Mucosa of descending colon (tissue), 3 donors: ENCODE results near the gene RPL41. TPM values are rescaled to one million over a fixed set of nuclear protein-coding genes. Genes with fewer than 3 reads are reported as not detected.

Experiments used
- ATAC-seq: fragments of 200-7000 bp; cut with Tn5 transposase; one replicate; pipeline ENCODE4 v1.9.1; 2020; ENCODE audit warnings: mild to moderate bottlenecking, moderate library complexity
- DNase-seq, 3 donors: peaks; one replicate each; pipeline ENCODE4 v3.0.0-alpha.2; 2020
- H3K36me3 ChIP-seq: fragments of 200-600 bp; one replicate; pipeline ENCODE4 v1.8.0; 2021; ENCODE audit warnings: low read depth, mild to moderate bottlenecking
- H3K4me1 ChIP-seq: fragments of 200-600 bp; one replicate; pipeline ENCODE4 v1.8.0; 2021; ENCODE audit warnings: low read depth, mild to moderate bottlenecking
- H3K4me3 ChIP-seq: fragments of 200-600 bp; one replicate; pipeline ENCODE4 v1.8.0; 2021; ENCODE audit warnings: mild to moderate bottlenecking
- H3K9me3 ChIP-seq: fragments of 200-600 bp; one replicate; pipeline ENCODE4 v1.8.0; 2021; ENCODE audit warnings: mild to moderate bottlenecking
- intact Hi-C, 2 donors: fragments of 100-400 bp; cut with DNase I in 1 of 2; cut with micrococcal nuclease in 1 of 2; formaldehyde crosslinking; loops; one replicate each; pipeline versions ENCODE4 v1.11.0 to v1.11.1; 2022; cut with DNase I, micrococcal nuclease
- total RNA-seq, 3 donors: library from RNA; stranded (reverse); fragmentation: NEBNext Ultra II Directional in 2 of 3; extraction: Animal tissue kit (Norgen Biotek cat#: 25700) in 2 of 3; gene quantifications; one replicate each; pipeline versions ENCODE4 v1.2.1 to v1.2.4, GENCODE V29; 2021 to 2023
- TF ChIP-seq, protein P1 (sequence below): fragments of 200-600 bp; IDR thresholded peaks from one replicate; pipeline ENCODE4 v1.8.0; 2022; ENCODE audit warnings: antibody characterized with exemption, mild to moderate bottlenecking
- donor health status: DM: no; HTN: no; CAD: no; lungs with moderate emphysema.
- donor health status: DM: no; HTN: no; CAD: no.
- donor health status: DM: no; HTN: yes; CAD: no.

The RPL41 gene
- total RNA-seq, 3 donors from 2014 or later, result 2,763 to 3,198 (median 3,152) TPM

DNA sequence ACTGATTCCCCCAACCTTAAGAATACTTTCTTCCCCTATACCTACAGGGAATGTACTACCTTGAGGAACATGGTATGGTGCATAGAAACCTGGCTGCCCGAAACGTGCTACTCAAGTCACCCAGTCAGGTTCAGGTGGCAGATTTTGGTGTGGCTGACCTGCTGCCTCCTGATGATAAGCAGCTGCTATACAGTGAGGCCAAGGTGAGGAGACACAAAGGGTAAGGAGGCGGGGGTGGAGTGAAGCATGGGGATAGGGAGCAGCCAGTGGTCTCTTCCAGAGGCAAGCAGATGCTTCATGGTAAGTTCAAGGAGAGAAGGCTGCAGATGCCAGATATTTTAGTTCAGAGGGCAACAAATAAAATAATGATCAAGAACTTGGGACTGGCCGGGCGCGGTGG, 18.7 kb upstream of the RPL41 start:
- TF ChIP-seq, protein P1, sequence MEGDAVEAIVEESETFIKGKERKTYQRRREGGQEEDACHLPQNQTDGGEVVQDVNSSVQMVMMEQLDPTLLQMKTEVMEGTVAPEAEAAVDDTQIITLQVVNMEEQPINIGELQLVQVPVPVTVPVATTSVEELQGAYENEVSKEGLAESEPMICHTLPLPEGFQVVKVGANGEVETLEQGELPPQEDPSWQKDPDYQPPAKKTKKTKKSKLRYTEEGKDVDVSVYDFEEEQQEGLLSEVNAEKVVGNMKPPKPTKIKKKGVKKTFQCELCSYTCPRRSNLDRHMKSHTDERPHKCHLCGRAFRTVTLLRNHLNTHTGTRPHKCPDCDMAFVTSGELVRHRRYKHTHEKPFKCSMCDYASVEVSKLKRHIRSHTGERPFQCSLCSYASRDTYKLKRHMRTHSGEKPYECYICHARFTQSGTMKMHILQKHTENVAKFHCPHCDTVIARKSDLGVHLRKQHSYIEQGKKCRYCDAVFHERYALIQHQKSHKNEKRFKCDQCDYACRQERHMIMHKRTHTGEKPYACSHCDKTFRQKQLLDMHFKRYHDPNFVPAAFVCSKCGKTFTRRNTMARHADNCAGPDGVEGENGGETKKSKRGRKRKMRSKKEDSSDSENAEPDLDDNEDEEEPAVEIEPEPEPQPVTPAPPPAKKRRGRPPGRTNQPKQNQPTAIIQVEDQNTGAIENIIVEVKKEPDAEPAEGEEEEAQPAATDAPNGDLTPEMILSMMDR, result no peak
- intact Hi-C loops, result no loop called here
- ATAC-seq (no peak), DNase-seq (no peak)
- H3K4me3 ChIP-seq, result no peak overlapping the region
- H3K9me3 ChIP-seq, result no peaks in the 10 kb centered on the region
- H3K36me3 ChIP-seq, result peaks cover 14% of the 10 kb centered on the region
- H3K4me1 ChIP-seq, result peaks cover 3% of the 10 kb centered on the region

DNA sequence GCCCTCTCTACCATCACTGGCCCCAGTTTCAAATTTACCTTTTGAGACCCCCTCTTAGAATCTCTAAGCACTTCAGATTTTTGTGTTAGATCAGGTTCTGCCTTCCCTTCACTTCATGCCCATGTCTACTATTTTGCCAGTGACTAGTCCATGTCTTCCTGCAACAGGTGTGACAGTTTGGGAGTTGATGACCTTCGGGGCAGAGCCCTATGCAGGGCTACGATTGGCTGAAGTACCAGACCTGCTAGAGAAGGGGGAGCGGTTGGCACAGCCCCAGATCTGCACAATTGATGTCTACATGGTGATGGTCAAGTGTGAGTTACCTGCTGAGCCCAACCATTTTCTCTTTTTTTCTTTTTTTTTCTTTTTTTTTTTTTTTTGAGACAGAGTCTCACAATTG, 17.8 kb upstream of the RPL41 start:
- TF ChIP-seq, protein P1, result no peak
- Histone ChIP-seq H3K4me3 (no peak overlapping the region), H3K36me3 (peaks cover 9% of the 10 kb centered on the region)

DNA sequence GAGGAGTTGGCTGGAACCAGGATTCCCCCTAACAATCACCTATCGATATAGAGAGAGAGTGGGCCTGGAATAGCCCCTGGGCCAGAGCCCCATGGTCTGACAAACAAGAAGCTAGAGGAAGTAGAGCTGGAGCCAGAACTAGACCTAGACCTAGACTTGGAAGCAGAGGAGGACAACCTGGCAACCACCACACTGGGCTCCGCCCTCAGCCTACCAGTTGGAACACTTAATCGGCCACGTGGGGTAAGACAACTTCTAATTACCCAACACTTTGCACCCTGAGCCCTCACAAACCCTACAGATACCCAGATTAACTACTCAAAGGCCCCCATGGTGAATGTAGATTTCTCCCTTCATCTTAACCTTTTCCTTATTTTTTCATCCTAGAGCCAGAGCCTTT, 16.6 kb upstream of the RPL41 start:
- no peak for ATAC-seq
- Histone ChIP-seq H3K9me3 (no peaks in the 10 kb centered on the region), H3K4me1 (peaks cover 8% of the 10 kb centered on the region), H3K36me3 (peaks cover 4% of the 10 kb centered on the region), H3K4me3 (no peak overlapping the region)
- intact Hi-C loops, result no loop called here
- DNase-seq, result no peak
- TF ChIP-seq, protein P1, result no peak

More for the DNA sequence above, 17.8 kb upstream of the RPL41 start:
- intact Hi-C loops, result no loop called here
- H3K9me3 ChIP-seq, result no peaks in the 10 kb centered on the region
- DNase-seq (no peak), ATAC-seq (no peak)
- H3K4me1 ChIP-seq, result peaks cover 8% of the 10 kb centered on the region

DNA sequence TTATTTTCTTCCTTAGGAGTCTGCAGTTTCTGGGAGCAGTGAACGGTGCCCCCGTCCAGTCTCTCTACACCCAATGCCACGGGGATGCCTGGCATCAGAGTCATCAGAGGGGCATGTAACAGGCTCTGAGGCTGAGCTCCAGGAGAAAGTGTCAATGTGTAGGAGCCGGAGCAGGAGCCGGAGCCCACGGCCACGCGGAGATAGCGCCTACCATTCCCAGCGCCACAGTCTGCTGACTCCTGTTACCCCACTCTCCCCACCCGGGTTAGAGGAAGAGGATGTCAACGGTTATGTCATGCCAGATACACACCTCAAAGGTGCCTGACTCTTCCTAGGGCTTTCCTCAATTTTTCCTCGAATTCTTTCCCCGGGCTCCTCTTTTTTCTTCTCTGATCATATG, 15.4 kb upstream of the RPL41 start:
- TF ChIP-seq, protein P1, result no peak
- Histone ChIP-seq H3K4me1 (peaks cover 18% of the 10 kb centered on the region), H3K9me3 (no peaks in the 10 kb centered on the region), H3K4me3 (no peak overlapping the region), H3K36me3 (no peaks in the 10 kb centered on the region)
- DNase-seq (no peak), ATAC-seq (no peak)
- intact Hi-C loops, result no loop called here

DNA sequence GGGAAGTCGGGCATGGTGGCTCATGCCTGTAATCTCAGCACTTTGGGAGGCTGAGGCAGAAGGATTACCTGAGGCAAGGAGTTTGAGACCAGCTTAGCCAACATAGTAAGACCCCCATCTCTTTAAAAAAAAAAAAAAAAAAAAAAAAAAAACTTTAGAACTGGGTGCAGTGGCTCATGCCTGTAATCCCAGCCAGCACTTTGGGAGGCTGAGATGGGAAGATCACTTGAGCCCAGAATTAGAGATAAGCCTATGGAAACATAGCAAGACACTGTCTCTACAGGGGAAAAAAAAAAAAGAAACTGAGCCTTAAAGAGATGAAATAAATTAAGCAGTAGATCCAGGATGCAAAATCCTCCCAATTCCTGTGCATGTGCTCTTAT, 13.8 kb upstream of the RPL41 start:
- TF ChIP-seq, protein P1, result no peak
- Histone ChIP-seq H3K4me3 (no peak overlapping the region), H3K9me3 (no peaks in the 10 kb centered on the region), H3K4me1 (peaks cover 22% of the 10 kb centered on the region), H3K36me3 (no peaks in the 10 kb centered on the region)
- intact Hi-C loops, result no loop called here
- ATAC-seq (no peak), DNase-seq (no peak)

DNA sequence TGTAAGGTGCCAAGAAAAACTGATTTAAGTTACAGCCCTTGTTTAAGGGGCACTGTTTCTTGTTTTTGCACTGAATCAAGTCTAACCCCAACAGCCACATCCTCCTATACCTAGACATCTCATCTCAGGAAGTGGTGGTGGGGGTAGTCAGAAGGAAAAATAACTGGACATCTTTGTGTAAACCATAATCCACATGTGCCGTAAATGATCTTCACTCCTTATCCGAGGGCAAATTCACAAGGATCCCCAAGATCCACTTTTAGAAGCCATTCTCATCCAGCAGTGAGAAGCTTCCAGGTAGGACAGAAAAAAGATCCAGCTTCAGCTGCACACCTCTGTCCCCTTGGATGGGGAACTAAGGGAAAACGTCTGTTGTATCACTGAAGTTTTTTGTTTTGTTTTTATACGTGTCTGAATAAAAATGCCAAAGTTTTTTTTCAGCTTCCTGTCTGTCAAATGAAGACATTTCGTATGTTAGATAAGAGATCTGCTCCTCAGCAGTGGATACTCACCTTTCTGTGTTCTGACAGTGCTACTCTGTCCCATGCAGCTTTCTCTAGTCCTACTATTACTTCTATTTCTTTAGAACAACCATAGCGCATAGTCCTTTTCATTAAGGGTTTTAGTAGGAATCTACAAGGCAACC, 13.2 kb upstream of the RPL41 start:
- intact Hi-C loops, result no loop called here
- Histone ChIP-seq H3K36me3 (no peaks in the 10 kb centered on the region), H3K9me3 (no peaks in the 10 kb centered on the region), H3K4me3 (no peak overlapping the region), H3K4me1 (peaks cover 22% of the 10 kb centered on the region)
- no peak for DNase-seq
- TF ChIP-seq, protein P1, result no peak
- ATAC-seq, result no peak
